Measurements from ENCODE around the gene COG5. TPM values are rescaled to one million over a fixed set of nuclear protein-coding genes. Genes with fewer than 3 reads are reported as not detected.

The COG5 gene
- total RNA-seq, 2 donors from 2014 or later, result 50.1 to 102 TPM

GRCh38 chr7:107264723-107265122 is 299.0 kb downstream of the COG5 start:
- intact Hi-C loops (cut with DNase I), result no loop called here
- Histone ChIP-seq H3K9me3 (no peaks in the 10 kb centered on the region), H3K36me3 (replicated peaks in 1 of 2; ENCODE audit: insufficient read depth in 1 of 2, low read depth in 2 of 2) (no peaks in the 10 kb centered on the region), H3K4me3 (no peak overlapping the region), H3K27ac (no peak overlapping the region), H3K4me1 (no peaks in the 10 kb centered on the region), H3K27me3 (no peaks in the 10 kb centered on the region)
- no peak for ATAC-seq
- no peak for DNase-seq
- no peak for TF ChIP-seq POLR2A (IDR thresholded peaks at IDR 0.05)
- TF ChIP-seq, protein P1, sequence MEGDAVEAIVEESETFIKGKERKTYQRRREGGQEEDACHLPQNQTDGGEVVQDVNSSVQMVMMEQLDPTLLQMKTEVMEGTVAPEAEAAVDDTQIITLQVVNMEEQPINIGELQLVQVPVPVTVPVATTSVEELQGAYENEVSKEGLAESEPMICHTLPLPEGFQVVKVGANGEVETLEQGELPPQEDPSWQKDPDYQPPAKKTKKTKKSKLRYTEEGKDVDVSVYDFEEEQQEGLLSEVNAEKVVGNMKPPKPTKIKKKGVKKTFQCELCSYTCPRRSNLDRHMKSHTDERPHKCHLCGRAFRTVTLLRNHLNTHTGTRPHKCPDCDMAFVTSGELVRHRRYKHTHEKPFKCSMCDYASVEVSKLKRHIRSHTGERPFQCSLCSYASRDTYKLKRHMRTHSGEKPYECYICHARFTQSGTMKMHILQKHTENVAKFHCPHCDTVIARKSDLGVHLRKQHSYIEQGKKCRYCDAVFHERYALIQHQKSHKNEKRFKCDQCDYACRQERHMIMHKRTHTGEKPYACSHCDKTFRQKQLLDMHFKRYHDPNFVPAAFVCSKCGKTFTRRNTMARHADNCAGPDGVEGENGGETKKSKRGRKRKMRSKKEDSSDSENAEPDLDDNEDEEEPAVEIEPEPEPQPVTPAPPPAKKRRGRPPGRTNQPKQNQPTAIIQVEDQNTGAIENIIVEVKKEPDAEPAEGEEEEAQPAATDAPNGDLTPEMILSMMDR (IDR thresholded peaks at IDR 0.05), result no peak

DNA sequence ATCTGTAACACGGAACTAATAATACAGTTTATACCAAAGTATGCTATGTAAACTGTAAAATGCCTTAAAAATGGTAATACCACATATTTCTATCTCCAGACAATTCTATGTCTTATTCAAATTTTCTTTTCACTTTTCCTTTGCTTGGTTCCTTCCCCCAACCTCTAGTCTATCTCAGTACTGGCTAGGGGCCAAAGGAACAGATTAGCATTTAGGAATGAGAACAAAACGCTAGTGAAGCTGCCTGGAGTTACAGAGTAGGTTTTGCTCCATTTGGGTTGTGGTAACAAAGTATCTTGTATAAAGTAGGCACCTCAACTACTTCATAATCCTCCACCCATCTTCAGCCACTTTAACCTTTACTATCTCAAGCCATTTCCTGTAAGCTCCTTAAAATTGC is 300.9 kb downstream of the COG5 start:
- no peak overlapping the region for H3K27ac ChIP-seq
- intact Hi-C loops (cut with DNase I), result no loop called here
- no peak for TF ChIP-seq POLR2A (IDR thresholded peaks at IDR 0.05)
- TF ChIP-seq, protein P1 (IDR thresholded peaks at IDR 0.05), result no peak
- WGBS, 2 donors, result 62 to 71% methylated on average over 2 of the region's 2 CpGs
- ATAC-seq (no peak), DNase-seq (no peak)
- H3K4me3 ChIP-seq, result no peak overlapping the region
- H3K9me3 ChIP-seq, result no peaks in the 10 kb centered on the region
- H3K36me3 ChIP-seq (replicated peaks in 1 of 2; ENCODE audit: insufficient read depth in 1 of 2, low read depth in 2 of 2), result no peaks in the 10 kb centered on the region
- H3K4me1 ChIP-seq, result no peaks in the 10 kb centered on the region
- no peaks in the 10 kb centered on the region for H3K27me3 ChIP-seq

DNA sequence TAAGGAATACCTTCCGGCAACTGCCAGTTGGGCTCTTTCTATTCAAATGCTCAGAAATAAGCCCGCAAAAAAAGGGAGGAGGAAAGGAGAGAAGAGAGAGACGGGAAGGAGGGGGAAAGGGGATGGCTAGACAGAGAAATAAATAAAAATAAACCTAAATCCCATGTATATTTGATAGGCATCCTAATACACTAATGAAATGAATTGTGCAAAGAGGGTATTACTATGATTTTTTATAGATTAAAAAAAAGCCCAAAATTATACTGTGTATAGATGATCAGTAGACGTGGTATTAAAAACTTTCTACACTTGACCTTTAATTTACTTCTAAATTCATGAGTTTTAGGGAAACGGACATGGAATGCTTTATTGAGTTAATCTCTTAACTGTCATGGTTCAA is 305.0 kb downstream of the COG5 start:
- TF ChIP-seq, protein P1 (IDR thresholded peaks at IDR 0.05), result no peak
- TF ChIP-seq POLR2A (IDR thresholded peaks at IDR 0.05), result no peak
- no peak overlapping the region for H3K4me3 ChIP-seq
- no peaks in the 10 kb centered on the region for H3K27me3 ChIP-seq
- H3K4me1 ChIP-seq, result no peaks in the 10 kb centered on the region
- H3K36me3 ChIP-seq (replicated peaks in 1 of 2; ENCODE audit: insufficient read depth in 1 of 2, low read depth in 2 of 2), result no peaks in the 10 kb centered on the region
- no peak overlapping the region for H3K27ac ChIP-seq
- intact Hi-C loops (cut with DNase I), result no loop called here
- H3K9me3 ChIP-seq, result no peaks in the 10 kb centered on the region
- DNase-seq (no peak), ATAC-seq (no peak)
- 91 to 94% methylated on average over 5 of the region's 5 CpGs for WGBS, 2 donors

GRCh38 chr7:107255602-107256001 is 308.1 kb downstream of the COG5 start:
- TF ChIP-seq, protein P1 (IDR thresholded peaks at IDR 0.05), result no peak
- TF ChIP-seq POLR2A (IDR thresholded peaks at IDR 0.05), result no peak
- ATAC-seq, result no peak
- Histone ChIP-seq H3K4me1 (no peaks in the 10 kb centered on the region), H3K27ac (no peak overlapping the region), H3K4me3 (no peak overlapping the region), H3K27me3 (no peaks in the 10 kb centered on the region), H3K36me3 (replicated peaks in 1 of 2; ENCODE audit: insufficient read depth in 1 of 2, low read depth in 2 of 2) (no peaks in the 10 kb centered on the region), H3K9me3 (no peaks in the 10 kb centered on the region)
- DNase-seq, result no peak
- 85 to 86% methylated on average over 4 of the region's 4 CpGs for WGBS, 2 donors
- intact Hi-C loops (cut with DNase I), result no loop called here

DNA sequence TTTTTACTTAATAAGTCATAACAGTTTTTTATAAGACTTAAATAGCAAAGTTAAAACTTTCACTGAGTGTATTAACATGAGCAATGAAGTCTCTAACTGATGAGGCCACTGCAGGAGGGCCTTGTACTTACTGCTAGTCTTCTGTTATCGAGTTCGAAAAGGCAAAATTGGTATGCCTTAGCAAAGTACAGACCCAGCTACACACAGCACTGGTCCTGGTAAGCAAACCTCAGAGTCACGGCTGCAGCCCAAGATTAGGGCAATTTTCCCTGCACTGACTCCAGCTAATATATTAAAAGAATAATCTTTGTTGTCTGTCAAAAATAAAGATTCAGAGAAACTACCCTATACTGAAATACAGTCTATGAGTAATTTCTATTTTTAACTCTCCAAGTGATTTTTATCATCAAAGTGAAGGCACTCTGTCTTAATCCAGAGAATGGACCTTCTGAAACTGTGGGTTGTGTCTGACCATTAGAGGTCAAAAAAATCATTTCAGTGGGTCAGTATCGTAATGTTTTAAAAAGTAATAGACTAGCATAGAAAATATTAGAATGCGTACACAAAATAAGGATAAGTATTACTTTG is 309.2 kb downstream of the COG5 start:
- Histone ChIP-seq H3K27ac (no peak overlapping the region), H3K4me1 (no peaks in the 10 kb centered on the region), H3K27me3 (no peaks in the 10 kb centered on the region), H3K4me3 (no peak overlapping the region), H3K36me3 (replicated peaks in 1 of 2; ENCODE audit: insufficient read depth in 1 of 2, low read depth in 2 of 2) (no peaks in the 10 kb centered on the region), H3K9me3 (no peaks in the 10 kb centered on the region)
- DNase-seq (no peak), ATAC-seq (no peak)
- no peak for TF ChIP-seq POLR2A (IDR thresholded peaks at IDR 0.05)
- TF ChIP-seq, protein P1 (IDR thresholded peaks at IDR 0.05), result no peak
- WGBS, 2 donors, result 96% methylated on average over 5 of the region's 5 CpGs
- intact Hi-C loops (cut with DNase I), result no loop called here
